Ascending aorta (tissue), 2 donors: ENCODE measurements around the gene TMC1. TPM values are rescaled to one million over a fixed set of nuclear protein-coding genes. Genes with fewer than 3 reads are reported as not detected.

Source experiments
- DNase-seq, 2 donors: peaks; one replicate each; pipeline ENCODE4 v3.0.0-alpha.2; 2019; ENCODE audit warnings: low spot score in 2 of 2
- H3K27ac ChIP-seq, 2 donors: fragments of 200-600 bp; sonication (generic); one replicate each; pipeline ENCODE4 v1.5.1; 2016 to 2017; ENCODE audit warnings: mild to moderate bottlenecking in 1 of 2
- H3K27me3 ChIP-seq: fragments of 200-600 bp; sonication (generic); one replicate; pipeline ENCODE4 v1.5.1; 2017
- H3K36me3 ChIP-seq, 2 donors: fragments of 200-600 bp; sonication (generic); one replicate each; pipeline ENCODE4 v1.5.1; 2016
- H3K4me1 ChIP-seq, 2 donors: fragments of 200-600 bp; sonication (generic); one replicate each; pipeline ENCODE4 v1.5.1; 2016 to 2017; ENCODE audit warnings: mild to moderate bottlenecking in 1 of 2
- H3K4me3 ChIP-seq, 2 donors: fragments of 200-600 bp; sonication (generic); one replicate each; pipeline ENCODE4 v1.5.1; 2016 to 2017; ENCODE audit warnings: mild to moderate bottlenecking in 1 of 2
- H3K9me3 ChIP-seq, 2 donors: fragments of 200-600 bp; sonication (generic); one replicate each; pipeline ENCODE4 v1.5.1; 2016
- intact Hi-C: fragments of 100-400 bp; cut with DNase I; formaldehyde crosslinking; loops from one replicate; pipeline ENCODE4 v1.15.1; 2023
- total RNA-seq: library from RNA; depleted of rRNA; stranded (reverse); fragments of >200 nt; gene quantifications from one replicate; pipeline ENCODE4 v1.1.0, GENCODE V29; 2016
- TF ChIP-seq, protein P1 (sequence below), 3 experiments: fragments of 200-600 bp in 2 of 3; fragments of 450-650 bp in 1 of 3; sonication (generic) in 2 of 3; IDR thresholded peaks; one replicate each; pipeline ENCODE4 v1.5.1; 2016 to 2019; ENCODE audit warnings: antibody characterized with exemption in 3 of 3, mild to moderate bottlenecking in 1 of 3, moderate library complexity in 1 of 3

The TMC1 gene
- total RNA-seq, 1 donor from 2014 or later, result not detected

DNA sequence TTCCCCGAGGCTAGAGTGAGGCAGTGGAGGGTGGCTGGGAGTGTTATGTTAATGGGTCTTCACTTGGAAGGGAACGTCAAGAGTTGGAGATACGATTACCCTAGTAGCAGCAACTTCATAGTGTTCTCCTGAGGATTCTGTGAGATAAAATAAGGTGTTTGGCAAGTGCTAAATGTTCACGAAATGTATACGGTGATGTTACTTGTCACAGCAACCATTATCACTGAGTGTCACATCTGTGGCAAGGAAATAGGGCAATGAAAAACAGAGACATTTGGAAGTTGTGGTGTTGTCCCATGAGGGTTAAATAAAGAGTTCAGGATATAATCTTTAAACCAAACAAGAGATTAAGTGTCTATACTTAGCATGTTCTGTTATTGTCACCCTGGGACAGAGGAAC is 248.1 kb downstream of the TMC1 start:
- no peaks in the 10 kb centered on the region for H3K36me3 ChIP-seq
- intact Hi-C loops, result no loop called here
- TF ChIP-seq, protein P1, sequence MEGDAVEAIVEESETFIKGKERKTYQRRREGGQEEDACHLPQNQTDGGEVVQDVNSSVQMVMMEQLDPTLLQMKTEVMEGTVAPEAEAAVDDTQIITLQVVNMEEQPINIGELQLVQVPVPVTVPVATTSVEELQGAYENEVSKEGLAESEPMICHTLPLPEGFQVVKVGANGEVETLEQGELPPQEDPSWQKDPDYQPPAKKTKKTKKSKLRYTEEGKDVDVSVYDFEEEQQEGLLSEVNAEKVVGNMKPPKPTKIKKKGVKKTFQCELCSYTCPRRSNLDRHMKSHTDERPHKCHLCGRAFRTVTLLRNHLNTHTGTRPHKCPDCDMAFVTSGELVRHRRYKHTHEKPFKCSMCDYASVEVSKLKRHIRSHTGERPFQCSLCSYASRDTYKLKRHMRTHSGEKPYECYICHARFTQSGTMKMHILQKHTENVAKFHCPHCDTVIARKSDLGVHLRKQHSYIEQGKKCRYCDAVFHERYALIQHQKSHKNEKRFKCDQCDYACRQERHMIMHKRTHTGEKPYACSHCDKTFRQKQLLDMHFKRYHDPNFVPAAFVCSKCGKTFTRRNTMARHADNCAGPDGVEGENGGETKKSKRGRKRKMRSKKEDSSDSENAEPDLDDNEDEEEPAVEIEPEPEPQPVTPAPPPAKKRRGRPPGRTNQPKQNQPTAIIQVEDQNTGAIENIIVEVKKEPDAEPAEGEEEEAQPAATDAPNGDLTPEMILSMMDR (IDR thresholded peaks at IDR 0.05), result no peak

DNA sequence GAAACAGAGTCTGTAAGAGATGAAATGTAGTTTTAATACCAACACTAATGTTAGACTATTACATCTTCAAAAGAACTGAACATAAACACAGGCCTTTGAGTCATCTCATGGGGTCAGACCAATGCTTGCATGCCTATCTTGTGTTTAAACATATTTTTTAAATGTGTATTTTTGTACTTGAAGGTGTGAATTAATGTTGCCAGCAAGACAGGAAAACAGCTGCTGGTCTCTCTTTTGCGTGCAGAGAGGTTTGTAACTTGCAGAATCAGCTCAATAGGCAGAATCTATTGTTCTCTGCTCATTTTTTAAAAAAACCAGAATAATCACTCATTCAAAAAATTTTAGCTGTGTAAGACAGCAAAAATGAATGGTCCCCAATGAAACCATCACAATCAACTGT is 251.3 kb downstream of the TMC1 start:
- no peak for DNase-seq
- intact Hi-C loops, result no loop called here
- H3K4me3 ChIP-seq, result no peak overlapping the region
- no peaks in the 10 kb centered on the region for H3K27me3 ChIP-seq
- H3K9me3 ChIP-seq, result no peaks in the 10 kb centered on the region
- H3K36me3 ChIP-seq, result no peaks in the 10 kb centered on the region
- no peaks in the 10 kb centered on the region for H3K4me1 ChIP-seq
- H3K27ac ChIP-seq, result no peak overlapping the region
- TF ChIP-seq, protein P1 (IDR thresholded peaks at IDR 0.05), result no peak

More for the DNA sequence above, 248.1 kb downstream of the TMC1 start:
- DNase-seq, result no peak
- no peaks in the 10 kb centered on the region for H3K4me1 ChIP-seq
- no peaks in the 10 kb centered on the region for H3K27me3 ChIP-seq
- H3K27ac ChIP-seq, result no peak overlapping the region
- no peaks in the 10 kb centered on the region for H3K9me3 ChIP-seq
- no peak overlapping the region for H3K4me3 ChIP-seq

DNA sequence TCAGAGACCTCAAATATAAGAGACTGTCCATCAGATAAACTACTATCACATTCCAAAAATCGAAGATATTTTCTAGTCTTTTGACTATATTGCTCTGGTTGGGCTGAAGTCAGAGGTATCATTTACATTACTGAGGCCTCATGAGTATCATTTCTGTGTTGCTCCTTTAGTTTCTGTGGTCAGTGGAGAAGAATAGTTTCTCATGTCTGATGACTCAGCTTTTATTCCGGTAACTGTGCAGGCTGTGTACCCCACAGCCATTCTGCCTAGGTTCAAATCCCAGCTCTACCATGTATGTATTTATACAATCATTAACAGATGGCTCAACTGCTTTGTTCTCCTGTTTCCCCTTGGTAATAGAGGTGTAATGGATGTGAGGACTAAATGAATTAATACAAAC is 252.2 kb downstream of the TMC1 start:
- Histone ChIP-seq H3K36me3 (no peaks in the 10 kb centered on the region), H3K27me3 (no peaks in the 10 kb centered on the region), H3K4me3 (no peak overlapping the region), H3K27ac (no peak overlapping the region), H3K9me3 (no peaks in the 10 kb centered on the region), H3K4me1 (no peaks in the 10 kb centered on the region)
- intact Hi-C loops, result no loop called here
- DNase-seq, result no peak
- TF ChIP-seq, protein P1 (IDR thresholded peaks at IDR 0.05), result no peak

DNA sequence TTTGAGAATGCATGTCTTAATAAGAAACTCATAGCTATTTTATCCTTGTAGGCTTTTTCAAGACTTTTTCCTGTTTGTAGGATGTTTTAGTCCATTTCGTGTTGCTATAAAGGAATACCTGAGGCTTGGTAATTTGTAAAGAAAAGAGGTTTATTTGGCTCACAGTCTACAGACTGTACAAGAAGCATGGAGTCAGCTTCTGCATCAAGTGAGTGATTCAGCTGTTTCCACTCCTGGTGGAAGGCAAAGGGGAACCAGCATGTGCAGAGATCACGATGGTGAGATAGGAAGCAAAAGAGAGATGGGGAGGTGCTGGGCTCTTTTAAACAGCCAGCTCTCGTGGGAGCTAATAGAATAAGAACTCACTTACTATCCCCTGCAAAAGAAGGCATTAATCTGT is 254.2 kb downstream of the TMC1 start:
- Histone ChIP-seq H3K4me3 (no peak overlapping the region), H3K27ac (no peak overlapping the region), H3K27me3 (no peaks in the 10 kb centered on the region), H3K36me3 (no peaks in the 10 kb centered on the region), H3K9me3 (no peaks in the 10 kb centered on the region), H3K4me1 (no peaks in the 10 kb centered on the region)
- TF ChIP-seq, protein P1 (IDR thresholded peaks at IDR 0.05), result no peak
- intact Hi-C loops, result no loop called here
- DNase-seq, result no peak

DNA sequence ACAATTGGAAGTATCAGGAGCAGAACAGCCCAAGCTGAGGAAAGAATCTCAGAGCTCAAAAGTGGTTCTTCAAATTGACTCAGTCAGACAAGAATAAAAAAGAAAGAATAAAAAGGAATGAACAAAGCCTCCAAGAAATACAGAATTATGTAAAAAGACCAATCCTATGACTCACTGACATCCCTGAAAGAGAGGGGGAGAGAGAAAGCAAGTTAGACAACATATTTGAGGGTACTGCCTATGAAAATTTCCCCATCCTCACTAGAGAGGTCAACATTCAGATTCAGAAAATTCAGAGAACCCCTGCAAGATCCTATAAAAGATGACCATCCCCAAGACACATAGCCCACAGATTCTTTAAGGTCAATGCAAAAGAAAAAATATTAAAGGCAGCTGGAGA is 258.2 kb downstream of the TMC1 start:
- intact Hi-C loops, result no loop called here
- H3K4me3 ChIP-seq, result no peak overlapping the region
- no peaks in the 10 kb centered on the region for H3K36me3 ChIP-seq
- TF ChIP-seq, protein P1 (IDR thresholded peaks at IDR 0.05), result no peak
- no peaks in the 10 kb centered on the region for H3K27me3 ChIP-seq
- no peak overlapping the region for H3K27ac ChIP-seq
- DNase-seq, result no peak
- H3K9me3 ChIP-seq, result no peaks in the 10 kb centered on the region
- no peaks in the 10 kb centered on the region for H3K4me1 ChIP-seq

DNA sequence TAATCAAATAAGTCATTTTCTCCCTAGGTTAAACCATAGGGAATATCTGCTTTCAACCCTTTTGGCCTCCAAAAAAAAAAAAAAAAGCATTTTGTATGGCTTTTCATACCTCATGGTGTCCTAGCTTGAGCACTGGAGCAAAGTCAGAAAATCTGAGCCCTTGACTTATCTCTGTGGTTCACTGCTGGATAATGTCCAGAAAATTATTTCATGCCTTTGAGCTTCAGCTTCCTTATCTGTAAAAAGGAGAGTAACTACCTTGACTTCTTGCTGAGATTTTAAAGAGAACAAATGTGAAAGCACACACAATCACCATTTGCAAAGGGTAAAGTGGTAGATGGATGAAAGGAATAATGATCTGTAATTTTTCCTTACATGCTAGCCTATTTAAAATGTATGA is 265.5 kb downstream of the TMC1 start:
- TF ChIP-seq, protein P1 (IDR thresholded peaks at IDR 0.05), result no peak
- DNase-seq, result no peak
- Histone ChIP-seq H3K4me1 (peaks cover 0 to 6% of the 10 kb centered on the region in 2 donors), H3K27me3 (no peaks in the 10 kb centered on the region), H3K36me3 (no peaks in the 10 kb centered on the region), H3K4me3 (no peak overlapping the region), H3K9me3 (no peaks in the 10 kb centered on the region), H3K27ac (no peak overlapping the region)
- intact Hi-C loops, result no loop called here
